Liver (tissue), 9 donors: Measurements from ENCODE around the gene PIN1. TPM values are rescaled to one million over a fixed set of nuclear protein-coding genes. Genes with fewer than 3 reads are reported as not detected.
A peak's percentile ranks its signal among the peaks of the same experiment; 100 is the strongest.

Source experiments
- DNase-seq: peaks from one replicate; pipeline ENCODE4 v3.0.0-alpha.2; 2017; ENCODE audit warnings: low spot score
- H3K27ac ChIP-seq, 2 donors: one replicate each; pipeline ENCODE4 v1.7.0; 2013; ENCODE audit warnings: inconsistent platforms in 2 of 2, low read length in 2 of 2, control low read depth in 1 of 2, low read depth in 1 of 2, mild to moderate bottlenecking in 1 of 2
- H3K27me3 ChIP-seq, 4 donors: one replicate each; pipeline versions ENCODE4 v1.6.1 to v1.7.0; 2013; ENCODE audit warnings: low read length in 3 of 4, inconsistent platforms in 1 of 4, mild to moderate bottlenecking in 1 of 4, moderate library complexity in 1 of 4; ENCODE audit not compliant: control insufficient read depth in 4 of 4, insufficient read depth in 4 of 4
- H3K36me3 ChIP-seq, 4 donors: one replicate each; pipeline versions ENCODE4 v1.6.1 to v1.7.0; 2013; ENCODE audit warnings: low read length in 3 of 4, mild to moderate bottlenecking in 3 of 4, low read depth in 1 of 4, moderate library complexity in 1 of 4; ENCODE audit not compliant: control insufficient read depth in 4 of 4, insufficient read depth in 3 of 4
- H3K4me1 ChIP-seq, 4 donors: one replicate each; pipeline versions ENCODE4 v1.6.1 to v1.7.0; 2013; ENCODE audit warnings: low read length in 3 of 4, mild to moderate bottlenecking in 3 of 4, moderate library complexity in 1 of 4; ENCODE audit not compliant: control insufficient read depth in 4 of 4, insufficient read depth in 4 of 4
- H3K4me3 ChIP-seq, 3 donors: one replicate each; pipeline versions ENCODE4 v1.6.1 to v1.7.0; 2013; ENCODE audit warnings: low read length in 3 of 3, control low read depth in 1 of 3, low read depth in 1 of 3, mild to moderate bottlenecking in 1 of 3
- H3K9ac ChIP-seq, 2 donors: one replicate each; pipeline ENCODE4 v1.7.0; 2013; ENCODE audit warnings: low read length in 2 of 2, mild to moderate bottlenecking in 2 of 2, moderate library complexity in 2 of 2, control low read depth in 1 of 2, low read depth in 1 of 2
- H3K9me3 ChIP-seq, 4 donors: one replicate each; pipeline versions ENCODE4 v1.6.1 to v1.7.0; 2013; ENCODE audit warnings: low read length in 3 of 4; ENCODE audit not compliant: control insufficient read depth in 4 of 4
- ATF3 ChIP-seq: IDR thresholded peaks from 2 replicates; pipeline ENCODE4 v1.6.1; 2016; ENCODE audit warnings: antibody characterized with exemption
- CTCF ChIP-seq: fragments of 150-350 bp; IDR thresholded peaks from 2 replicates; pipeline ENCODE4 v1.5.1; 2017; ENCODE audit warnings: improper control_type of control experiment, low read depth, low read length; ENCODE audit not compliant: missing input control
- EGR1 ChIP-seq, 2 donors: IDR thresholded peaks; 2 replicates each; pipeline ENCODE4 v1.6.1; 2016 to 2018; ENCODE audit warnings: antibody characterized with exemption in 2 of 2, low read depth in 2 of 2
- FOXA1 ChIP-seq: IDR thresholded peaks from 2 replicates; pipeline ENCODE4 v1.6.1; 2016; ENCODE audit warnings: antibody characterized with exemption
- FOXA2 ChIP-seq: IDR thresholded peaks from 2 replicates; pipeline ENCODE4 v1.6.1; 2016; ENCODE audit warnings: antibody characterized with exemption
- GABPA ChIP-seq, 2 donors: IDR thresholded peaks in 1 of 2; conservative IDR thresholded peaks in 1 of 2; 2 replicates each; pipeline ENCODE4 v1.6.1; 2016; ENCODE audit warnings: antibody characterized with exemption in 2 of 2, mild to moderate bottlenecking in 1 of 2, moderate library complexity in 1 of 2
- HNF4A ChIP-seq, 2 donors: conservative IDR thresholded peaks; 2 replicates each; pipeline ENCODE4 v1.6.1; 2016; ENCODE audit warnings: antibody characterized with exemption in 2 of 2, mild to moderate bottlenecking in 2 of 2
- HNF4G ChIP-seq: IDR thresholded peaks from 2 replicates; pipeline ENCODE4 v1.6.1; 2016; ENCODE audit warnings: antibody characterized with exemption
- JUND ChIP-seq, 2 donors: IDR thresholded peaks; 2 replicates each; pipeline ENCODE4 v1.6.1; 2016; ENCODE audit warnings: antibody characterized with exemption in 2 of 2
- MAX ChIP-seq: IDR thresholded peaks from 2 replicates; pipeline ENCODE4 v1.6.1; 2016; ENCODE audit warnings: antibody characterized with exemption
- NR2F2 ChIP-seq: IDR thresholded peaks from 2 replicates; pipeline ENCODE4 v1.6.1; 2016; ENCODE audit warnings: antibody characterized with exemption
- RAD21 ChIP-seq, 2 donors: IDR thresholded peaks; 2 replicates each; pipeline ENCODE4 v1.6.1; 2016; ENCODE audit warnings: antibody characterized with exemption in 2 of 2, mild to moderate bottlenecking in 2 of 2
- RXRA ChIP-seq, 2 donors: IDR thresholded peaks; 2 replicates each; pipeline ENCODE4 v1.6.1; 2017 to 2018; ENCODE audit warnings: antibody characterized with exemption in 2 of 2, mild to moderate bottlenecking in 1 of 2
- SP1 ChIP-seq: IDR thresholded peaks from 2 replicates; pipeline ENCODE4 v1.6.1; 2018; ENCODE audit warnings: antibody characterized with exemption, mild to moderate bottlenecking
- TAF1 ChIP-seq: conservative IDR thresholded peaks from 2 replicates; pipeline ENCODE4 v1.6.1; 2016; ENCODE audit warnings: antibody characterized with exemption, mild to moderate bottlenecking
- YY1 ChIP-seq: IDR thresholded peaks from 2 replicates; pipeline ENCODE4 v1.6.1; 2016; ENCODE audit warnings: antibody characterized with exemption, mild to moderate bottlenecking
- ZBTB33 ChIP-seq: IDR thresholded peaks from 2 replicates; pipeline ENCODE4 v1.6.1; 2016; ENCODE audit warnings: antibody characterized with exemption
- WGBS: extraction: QIAGEN DNeasy Blood & Tissue Kit; methylation state at CpG from one replicate; pipeline ENCODE4 v1.1.7; 2013; 5-methylcytosine and 5-hydroxymethylcytosine counted together
- polyA plus RNA-seq, 2 donors: library from polyadenylated mRNA; stranded (reverse) in 1 of 2; unstranded in 1 of 2; fragments of 200-250 nt in 1 of 2; fragments of >200 nt in 1 of 2; fragmentation: Nextera tagmentation in 1 of 2; extraction: Ambion mirVana in 1 of 2; gene quantifications; one replicate each; pipeline versions ENCODE4 v1.2.1 to v1.2.3, GENCODE V29; 2013 to 2015
- total RNA-seq, 2 donors: library from RNA; depleted of rRNA; stranded (reverse); fragments of >200 nt; gene quantifications; one replicate each; pipeline ENCODE4 v1.2.3, GENCODE V29; 2014
- TF ChIP-seq, protein P1 (sequence below): IDR thresholded peaks from 2 replicates; pipeline ENCODE4 v1.6.1; 2016; ENCODE audit warnings: antibody characterized with exemption, mild to moderate bottlenecking
- donor health status: healthy.
- donor health status: healthy.
- donor health status: healthy.
- donor health status: healthy.
- donor health status: healthy.

Gene PIN1
- total and polyA plus RNA-seq, 4 donors, result 34.4 to 51.3 (median 39.9) TPM

GRCh38 chr19:9785367-9786331 lies 49.5 kb upstream of the PIN1 start:
- DNase-seq, result peak; percentile 92
- peak overlapping the region; percentile 97 to 99 for H3K27ac ChIP-seq
- no peak for TF ChIP-seq ATF3
- TF ChIP-seq SP1, result peak; percentile 88
- peak in 1 of 2 donors; percentile 27 for TF ChIP-seq HNF4A (conservative IDR thresholded peaks at IDR 0.05)
- TF ChIP-seq YY1, result peak; percentile 51
- TF ChIP-seq MAX, result no peak
- peak; percentile 5 to 10 for TF ChIP-seq RAD21 (IDR thresholded peaks at IDR 0.05)
- no peak for TF ChIP-seq FOXA2
- TF ChIP-seq HNF4G, result no peak
- no peak for TF ChIP-seq CTCF
- TF ChIP-seq JUND (IDR thresholded peaks at IDR 0.05), result no peak
- no peak for TF ChIP-seq ZBTB33
- no peak for TF ChIP-seq FOXA1
- peak in 1 of 2 donors; percentile 38 for TF ChIP-seq GABPA (IDR thresholded peaks at IDR 0.05 in 1 of 2, conservative IDR thresholded peaks at IDR 0.05 in 1 of 2)
- TF ChIP-seq EGR1 (IDR thresholded peaks at IDR 0.05; ENCODE audit: low read depth in 2 of 2), result peak; percentile 20 to 64
- peak; percentile 50 for TF ChIP-seq TAF1
- TF ChIP-seq NR2F2, result no peak
- TF ChIP-seq, protein P1, sequence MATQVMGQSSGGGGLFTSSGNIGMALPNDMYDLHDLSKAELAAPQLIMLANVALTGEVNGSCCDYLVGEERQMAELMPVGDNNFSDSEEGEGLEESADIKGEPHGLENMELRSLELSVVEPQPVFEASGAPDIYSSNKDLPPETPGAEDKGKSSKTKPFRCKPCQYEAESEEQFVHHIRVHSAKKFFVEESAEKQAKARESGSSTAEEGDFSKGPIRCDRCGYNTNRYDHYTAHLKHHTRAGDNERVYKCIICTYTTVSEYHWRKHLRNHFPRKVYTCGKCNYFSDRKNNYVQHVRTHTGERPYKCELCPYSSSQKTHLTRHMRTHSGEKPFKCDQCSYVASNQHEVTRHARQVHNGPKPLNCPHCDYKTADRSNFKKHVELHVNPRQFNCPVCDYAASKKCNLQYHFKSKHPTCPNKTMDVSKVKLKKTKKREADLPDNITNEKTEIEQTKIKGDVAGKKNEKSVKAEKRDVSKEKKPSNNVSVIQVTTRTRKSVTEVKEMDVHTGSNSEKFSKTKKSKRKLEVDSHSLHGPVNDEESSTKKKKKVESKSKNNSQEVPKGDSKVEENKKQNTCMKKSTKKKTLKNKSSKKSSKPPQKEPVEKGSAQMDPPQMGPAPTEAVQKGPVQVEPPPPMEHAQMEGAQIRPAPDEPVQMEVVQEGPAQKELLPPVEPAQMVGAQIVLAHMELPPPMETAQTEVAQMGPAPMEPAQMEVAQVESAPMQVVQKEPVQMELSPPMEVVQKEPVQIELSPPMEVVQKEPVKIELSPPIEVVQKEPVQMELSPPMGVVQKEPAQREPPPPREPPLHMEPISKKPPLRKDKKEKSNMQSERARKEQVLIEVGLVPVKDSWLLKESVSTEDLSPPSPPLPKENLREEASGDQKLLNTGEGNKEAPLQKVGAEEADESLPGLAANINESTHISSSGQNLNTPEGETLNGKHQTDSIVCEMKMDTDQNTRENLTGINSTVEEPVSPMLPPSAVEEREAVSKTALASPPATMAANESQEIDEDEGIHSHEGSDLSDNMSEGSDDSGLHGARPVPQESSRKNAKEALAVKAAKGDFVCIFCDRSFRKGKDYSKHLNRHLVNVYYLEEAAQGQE, result peak; percentile 43
- TF ChIP-seq RXRA (IDR thresholded peaks at IDR 0.05), result no peak
- H3K9me3 ChIP-seq, result no peaks in the 10 kb centered on the region
- H3K36me3 ChIP-seq, result no peaks in the 10 kb centered on the region
- H3K4me3 ChIP-seq, result peak overlapping the region; percentile 59 to 79 (median 63)
- H3K4me1 ChIP-seq, result peaks cover 4 to 14% (median 10%) of the 10 kb centered on the region in 4 donors
- H3K27me3 ChIP-seq, result no peaks in the 10 kb centered on the region
- WGBS, result 4% methylated on average over 74 of the region's 74 CpGs
- H3K9ac ChIP-seq, result peak overlapping the region; percentile 66 to 74
